SU-DHL-6 (cell line): Measurements from ENCODE around the gene RASSF10.

ENCODE experiments used
- CTCF ChIP-seq: fragments of 200-600 bp; sonication (generic); IDR thresholded peaks from one replicate; pipeline ENCODE4 v1.5.1; 2017; ENCODE audit warnings: antibody characterized with exemption, mild to moderate bottlenecking, low read length, moderate library complexity; ENCODE audit not compliant: insufficient read depth, poor library complexity, severe bottlenecking
- EZH2phosphoT487 ChIP-seq: fragments of 200-600 bp; sonication (generic), shearing (Covaris generic); conservative IDR thresholded peaks from 2 replicates; pipeline ENCODE4 v1.6.1; 2018; ENCODE audit warnings: mild to moderate bottlenecking, antibody characterized with exemption, low read length, moderate library complexity, mixed read lengths

- no peak for TF ChIP-seq CTCF
- TF ChIP-seq EZH2phosphoT487, result no peak
These were observed 17.7 kb upstream of the RASSF10 start for GRCh38 chr11:12991426-12991825.
